Measurements from ENCODE around the gene SNX30.

DNA sequence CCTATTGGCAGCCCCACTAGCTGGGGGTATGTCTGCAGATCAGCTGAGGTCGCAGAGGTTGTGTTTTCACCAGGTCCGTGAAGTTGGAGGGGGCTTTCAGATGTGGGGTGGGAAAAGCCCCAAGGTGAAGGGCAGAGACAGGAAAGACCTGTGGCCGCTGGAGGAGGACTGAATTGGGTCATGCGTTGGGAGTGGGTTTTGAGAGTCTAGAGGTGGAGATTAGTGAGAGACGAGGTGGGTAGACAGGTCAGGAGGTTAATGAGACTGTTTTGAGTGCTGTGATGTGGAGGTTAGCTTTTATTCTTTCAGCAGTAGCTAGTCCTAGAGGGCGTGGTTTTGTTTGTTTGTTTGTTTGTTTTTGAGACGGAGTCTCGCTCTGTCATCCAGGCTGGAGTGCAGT is 10.3 kb downstream of the SNX30 start:
- TF ChIP-seq, protein P1, sequence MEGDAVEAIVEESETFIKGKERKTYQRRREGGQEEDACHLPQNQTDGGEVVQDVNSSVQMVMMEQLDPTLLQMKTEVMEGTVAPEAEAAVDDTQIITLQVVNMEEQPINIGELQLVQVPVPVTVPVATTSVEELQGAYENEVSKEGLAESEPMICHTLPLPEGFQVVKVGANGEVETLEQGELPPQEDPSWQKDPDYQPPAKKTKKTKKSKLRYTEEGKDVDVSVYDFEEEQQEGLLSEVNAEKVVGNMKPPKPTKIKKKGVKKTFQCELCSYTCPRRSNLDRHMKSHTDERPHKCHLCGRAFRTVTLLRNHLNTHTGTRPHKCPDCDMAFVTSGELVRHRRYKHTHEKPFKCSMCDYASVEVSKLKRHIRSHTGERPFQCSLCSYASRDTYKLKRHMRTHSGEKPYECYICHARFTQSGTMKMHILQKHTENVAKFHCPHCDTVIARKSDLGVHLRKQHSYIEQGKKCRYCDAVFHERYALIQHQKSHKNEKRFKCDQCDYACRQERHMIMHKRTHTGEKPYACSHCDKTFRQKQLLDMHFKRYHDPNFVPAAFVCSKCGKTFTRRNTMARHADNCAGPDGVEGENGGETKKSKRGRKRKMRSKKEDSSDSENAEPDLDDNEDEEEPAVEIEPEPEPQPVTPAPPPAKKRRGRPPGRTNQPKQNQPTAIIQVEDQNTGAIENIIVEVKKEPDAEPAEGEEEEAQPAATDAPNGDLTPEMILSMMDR (IDR thresholded peaks at IDR 0.05) = no peak
- no peak for TF ChIP-seq POLR2AphosphoS5 (IDR thresholded peaks at IDR 0.05)
